Fibroblast of skin of abdomen (primary cell): ENCODE data around the gene NBL1.

Experiments used
- DNase-seq: peaks from one replicate; pipeline ENCODE4 v3.0.0-alpha.2; 2013

Gene NBL1

DNA sequence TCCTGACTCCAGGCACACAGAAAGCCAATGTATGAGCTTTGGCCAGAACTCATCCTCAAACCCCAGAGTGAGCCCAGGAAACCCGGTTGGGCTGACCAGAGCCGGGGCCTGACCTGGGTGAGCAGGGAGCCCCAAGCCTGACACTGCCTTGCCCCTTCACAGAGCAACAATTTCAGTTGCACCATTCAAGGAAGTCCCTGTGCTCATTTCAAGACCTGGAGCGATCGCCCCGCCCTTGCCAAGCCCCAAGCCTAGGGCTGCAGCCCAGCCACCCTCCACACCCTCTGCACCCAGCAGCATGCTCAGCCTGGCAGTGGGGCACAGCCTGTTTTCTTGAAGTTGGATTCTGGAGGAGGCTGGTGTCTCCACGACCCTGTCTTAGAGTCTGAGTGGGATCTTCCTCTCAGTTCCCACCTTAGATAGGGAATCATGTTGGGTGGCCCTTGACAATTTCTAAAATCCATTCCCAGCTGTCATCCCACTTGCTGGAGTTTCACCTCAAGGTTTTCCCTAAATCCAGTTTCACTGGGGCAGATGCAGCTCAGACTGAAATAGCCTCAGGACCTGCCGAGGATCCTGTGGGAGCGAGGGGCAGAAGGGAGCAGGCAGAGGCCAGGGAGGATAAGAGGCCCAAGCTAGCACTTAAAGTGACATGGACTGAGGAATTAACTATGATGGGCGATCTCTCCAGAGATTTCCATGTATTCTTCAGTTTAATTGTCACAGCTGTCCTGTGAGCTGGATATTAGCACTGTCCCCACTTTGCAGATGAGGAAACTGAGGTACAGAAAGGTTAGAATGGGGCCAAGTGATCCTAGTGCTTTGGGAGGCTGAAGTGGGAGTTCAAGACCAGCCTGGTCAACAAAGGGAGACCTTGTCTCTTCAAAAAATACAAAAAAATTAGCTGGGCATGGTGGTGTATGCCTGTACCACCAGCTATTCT lies 2.5 kb downstream of the NBL1 start:
- DNase-seq, result no peak

DNA sequence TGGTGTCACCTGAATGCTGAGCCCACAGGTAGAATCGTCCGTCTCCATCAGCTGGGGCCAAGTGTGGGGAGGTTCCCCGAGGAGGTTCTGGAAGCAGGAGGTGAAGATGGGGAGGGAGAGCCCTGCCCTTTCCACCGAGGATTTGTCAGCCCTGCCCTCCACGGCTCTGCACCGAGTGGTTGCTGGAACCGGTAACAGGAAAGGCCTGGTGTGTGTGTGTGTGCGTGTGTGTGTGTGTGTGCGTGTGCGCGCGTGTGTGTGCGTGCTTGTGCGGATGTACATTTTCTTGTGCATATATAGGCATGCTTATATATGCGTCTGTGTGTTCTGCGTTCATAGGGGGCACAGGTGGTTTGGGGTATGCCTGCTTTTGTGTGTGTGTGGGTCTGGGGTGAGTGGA lies 3.5 kb downstream of the NBL1 start:
- DNase-seq, result no peak

DNA sequence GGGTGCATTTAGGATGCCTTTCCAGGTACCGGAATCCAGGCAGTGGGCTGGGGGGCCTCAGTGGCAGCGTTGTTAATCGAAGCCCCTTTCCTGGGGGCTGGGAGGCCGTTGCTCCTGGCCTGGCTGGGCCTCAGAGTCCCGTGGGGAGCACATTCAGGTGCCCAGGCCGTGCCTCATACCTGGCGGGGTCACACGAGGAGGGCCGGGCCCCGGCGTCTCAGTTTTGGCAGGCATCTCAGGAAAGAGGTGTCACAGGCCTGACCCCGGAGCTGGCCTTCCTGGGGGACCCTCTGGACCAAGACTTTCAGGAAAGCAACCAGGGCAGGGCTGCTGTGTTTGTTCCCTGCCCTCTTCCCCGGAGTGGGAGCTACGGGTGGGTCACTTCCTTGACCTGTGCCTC lies 4.1 kb downstream of the NBL1 start:
- no peak for DNase-seq

DNA sequence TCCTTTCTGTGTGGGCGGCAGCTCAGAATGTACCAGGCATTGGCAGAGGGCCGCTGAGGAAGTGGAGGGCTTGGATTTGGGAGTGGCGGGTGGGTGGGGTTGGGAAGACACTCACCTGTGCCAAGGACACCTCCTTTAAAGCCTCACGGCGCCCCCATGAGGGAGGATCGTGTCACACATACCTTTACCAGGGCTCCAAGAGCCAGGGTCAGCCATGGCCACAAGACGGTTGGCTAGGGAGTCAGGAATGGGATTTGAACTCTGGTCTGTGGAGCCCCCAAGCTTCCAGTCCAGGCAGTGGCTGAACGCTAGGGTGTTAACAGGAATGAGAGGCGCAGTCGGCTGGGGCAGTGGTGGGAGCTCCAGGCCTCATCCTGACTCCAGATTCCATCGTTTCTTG lies 4.6 kb downstream of the NBL1 start:
- peak; percentile 26 for DNase-seq

DNA sequence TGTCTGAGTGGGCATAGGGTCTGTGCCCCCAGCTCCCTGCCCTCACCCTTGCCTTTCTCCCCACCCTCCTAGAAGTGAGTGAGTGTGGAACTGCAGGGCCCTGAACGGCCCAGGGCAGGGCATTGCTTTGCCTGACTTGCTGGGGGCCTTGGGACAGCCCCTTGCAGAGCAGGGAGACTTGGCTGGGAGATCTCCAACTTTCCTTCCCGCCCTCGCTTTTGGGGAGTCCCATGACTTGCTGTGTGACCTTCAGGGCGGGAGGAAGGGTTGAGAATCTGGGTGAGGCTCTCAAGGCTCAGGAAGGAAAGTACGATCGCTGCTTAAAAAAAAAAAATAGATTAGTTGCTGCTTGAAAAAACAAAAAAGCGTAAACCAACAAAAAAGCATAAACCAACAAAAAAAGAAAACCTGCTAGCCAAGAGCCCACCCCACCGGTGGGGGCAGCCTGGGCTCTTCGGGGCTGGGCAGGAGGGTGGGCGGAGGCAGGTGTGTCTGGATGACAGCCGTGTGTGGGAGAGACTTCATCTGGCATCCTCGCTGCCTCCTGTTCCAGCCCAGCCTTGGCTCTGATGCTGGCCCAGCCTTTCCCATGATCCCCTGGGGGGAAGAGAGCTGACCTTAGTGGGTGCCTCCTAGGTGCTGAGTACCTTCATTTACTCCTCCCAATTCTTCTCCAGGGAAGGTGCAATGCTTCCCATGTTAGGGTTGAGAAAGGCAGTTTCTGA lies 6.5 kb downstream of the NBL1 start:
- DNase-seq, result no peak

DNA sequence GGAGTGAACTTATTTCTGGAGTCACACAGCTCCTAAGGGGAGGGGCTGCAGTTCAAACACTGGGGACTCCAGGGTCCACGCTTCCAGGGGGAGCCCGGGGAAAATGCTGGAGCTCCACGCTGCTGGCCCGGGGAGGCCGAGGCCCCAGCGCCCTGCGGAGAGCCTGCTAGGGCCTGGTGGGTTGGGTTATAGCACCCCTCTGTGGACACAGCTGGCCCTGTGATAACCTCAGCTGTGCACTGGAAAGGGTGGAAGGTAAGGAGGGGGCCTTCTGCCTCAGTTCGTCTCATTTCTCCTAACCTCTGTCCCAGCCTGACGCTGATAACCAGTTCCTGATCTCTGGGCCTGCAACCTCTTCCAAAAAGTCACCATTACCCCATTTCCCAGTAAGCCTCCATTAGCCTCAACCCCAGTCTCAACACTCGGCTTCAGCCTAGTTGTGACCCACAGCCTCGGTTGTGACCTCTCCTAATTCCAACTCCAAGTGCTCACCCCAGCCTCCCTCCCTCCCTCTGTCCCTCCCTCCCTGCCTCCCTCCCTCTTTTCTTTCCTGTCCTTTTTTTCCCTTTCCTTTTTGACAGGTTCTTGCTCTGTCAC lies 7.1 kb downstream of the NBL1 start:
- peak; percentile 44 for DNase-seq

DNA sequence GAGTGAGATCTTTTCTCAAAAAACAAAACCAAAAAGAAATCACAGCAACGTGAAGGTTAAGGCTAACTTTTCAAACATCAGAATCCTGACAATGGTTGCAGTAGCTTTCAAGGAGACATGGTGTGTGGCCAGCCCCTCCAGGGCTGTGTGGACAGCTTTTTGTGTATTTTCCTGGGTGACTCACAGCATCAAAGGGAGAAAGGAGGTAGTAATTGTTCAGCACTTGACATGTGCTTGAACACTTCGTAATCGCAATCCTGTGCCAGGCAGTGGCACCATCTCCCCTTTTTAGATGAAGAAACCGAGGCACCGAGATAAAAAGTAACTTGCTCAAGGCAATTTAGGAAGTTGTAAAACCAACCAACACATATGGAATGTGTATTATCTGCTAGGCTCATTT lies 10.3 kb downstream of the NBL1 start:
- DNase-seq, result no peak

DNA sequence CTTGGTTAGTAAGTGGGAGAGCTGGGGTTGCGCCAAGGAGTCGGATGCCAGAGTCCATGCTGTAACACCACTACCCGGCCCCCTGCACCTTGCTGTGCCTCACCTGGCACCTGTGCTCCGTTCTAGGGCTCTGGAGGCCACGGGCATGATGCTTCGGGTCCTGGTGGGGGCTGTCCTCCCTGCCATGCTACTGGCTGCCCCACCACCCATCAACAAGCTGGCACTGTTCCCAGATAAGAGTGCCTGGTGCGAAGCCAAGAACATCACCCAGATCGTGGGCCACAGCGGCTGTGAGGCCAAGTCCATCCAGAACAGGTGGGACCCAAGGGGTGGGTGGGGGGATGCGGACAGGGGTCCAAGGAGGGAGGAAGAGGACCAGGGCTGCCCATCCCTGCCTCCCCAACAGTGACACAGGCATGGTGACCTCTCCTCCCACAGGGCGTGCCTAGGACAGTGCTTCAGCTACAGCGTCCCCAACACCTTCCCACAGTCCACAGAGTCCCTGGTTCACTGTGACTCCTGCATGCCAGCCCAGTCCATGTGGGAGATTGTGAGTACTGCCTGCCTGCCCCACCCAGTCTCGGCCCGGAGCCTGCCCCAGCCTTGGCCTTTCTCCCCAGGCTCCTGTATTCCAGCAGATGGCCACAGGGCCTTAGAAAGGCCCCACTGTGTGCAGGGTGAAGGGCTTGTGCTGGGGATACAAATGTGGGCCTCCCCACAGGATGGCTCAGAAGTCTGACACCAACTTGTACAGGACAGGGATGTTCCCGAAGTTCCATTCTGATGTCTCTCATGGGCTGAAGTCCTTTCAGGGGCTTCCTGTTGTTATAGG lies 11.0 kb downstream of the NBL1 start:
- no peak for DNase-seq

DNA sequence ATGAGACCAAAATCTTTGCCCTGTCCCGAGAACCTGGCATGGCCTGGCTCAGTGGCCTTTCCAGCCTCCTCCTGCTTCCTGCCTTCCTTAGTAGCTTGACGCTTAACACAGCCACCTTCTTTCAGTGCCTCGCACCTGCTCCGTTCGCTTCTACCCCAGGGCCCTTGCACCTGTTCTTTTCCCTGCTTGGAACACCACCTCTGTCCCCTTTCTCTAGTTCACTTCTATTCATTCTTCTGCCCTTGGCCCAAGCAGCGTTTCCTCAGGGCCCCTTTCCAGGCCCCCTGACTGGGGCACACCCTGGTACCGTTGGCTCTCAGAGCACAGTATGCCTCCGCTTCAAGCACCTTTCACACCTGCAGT lies 11.6 kb downstream of the NBL1 start:
- DNase-seq, result no peak

DNA sequence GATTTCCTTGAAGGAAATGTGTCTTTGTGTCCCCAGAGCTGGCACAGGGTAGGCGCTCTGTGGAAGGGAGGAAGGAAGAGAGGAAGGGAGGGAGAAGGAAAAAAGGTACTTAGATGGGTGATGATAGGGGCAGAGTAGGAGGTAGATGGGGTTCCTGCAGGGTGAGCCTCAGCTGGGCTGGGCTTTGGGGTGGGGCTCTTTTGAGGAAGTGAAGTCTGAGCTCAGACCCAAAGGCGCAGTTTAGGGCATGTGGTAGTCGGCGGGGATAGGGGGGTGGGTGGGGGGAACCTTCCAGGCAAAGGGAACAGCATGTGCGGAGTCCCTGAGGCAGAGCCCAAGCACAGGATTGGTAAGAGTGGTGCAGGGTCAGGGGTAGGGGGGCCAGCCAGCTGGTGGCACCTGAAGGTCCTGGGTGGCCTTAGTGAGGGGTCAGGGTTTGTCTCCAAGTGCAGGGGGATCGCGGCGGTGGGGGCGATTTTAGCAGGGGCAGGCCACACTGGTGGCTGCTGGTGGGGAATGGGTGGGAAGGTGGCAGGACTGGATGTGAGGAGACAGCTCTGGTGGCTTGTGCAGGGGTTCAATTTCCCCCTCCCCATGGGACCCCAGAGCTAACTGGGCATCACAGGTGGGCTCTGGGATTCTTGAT lies 12.1 kb downstream of the NBL1 start:
- DNase-seq, result no peak

DNA sequence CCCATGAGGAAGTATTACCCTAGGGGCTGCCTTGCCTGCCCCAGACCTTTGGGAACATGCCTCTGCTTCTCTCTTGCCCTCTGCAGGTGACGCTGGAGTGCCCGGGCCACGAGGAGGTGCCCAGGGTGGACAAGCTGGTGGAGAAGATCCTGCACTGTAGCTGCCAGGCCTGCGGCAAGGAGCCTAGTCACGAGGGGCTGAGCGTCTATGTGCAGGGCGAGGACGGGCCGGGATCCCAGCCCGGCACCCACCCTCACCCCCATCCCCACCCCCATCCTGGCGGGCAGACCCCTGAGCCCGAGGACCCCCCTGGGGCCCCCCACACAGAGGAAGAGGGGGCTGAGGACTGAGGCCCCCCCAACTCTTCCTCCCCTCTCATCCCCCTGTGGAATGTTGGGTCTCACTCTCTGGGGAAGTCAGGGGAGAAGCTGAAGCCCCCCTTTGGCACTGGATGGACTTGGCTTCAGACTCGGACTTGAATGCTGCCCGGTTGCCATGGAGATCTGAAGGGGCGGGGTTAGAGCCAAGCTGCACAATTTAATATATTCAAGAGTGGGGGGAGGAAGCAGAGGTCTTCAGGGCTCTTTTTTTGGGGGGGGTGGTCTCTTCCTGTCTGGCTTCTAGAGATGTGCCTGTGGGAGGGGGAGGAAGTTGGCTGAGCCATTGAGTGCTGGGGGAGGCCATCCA lies 12.8 kb downstream of the NBL1 start:
- DNase-seq, result no peak

DNA sequence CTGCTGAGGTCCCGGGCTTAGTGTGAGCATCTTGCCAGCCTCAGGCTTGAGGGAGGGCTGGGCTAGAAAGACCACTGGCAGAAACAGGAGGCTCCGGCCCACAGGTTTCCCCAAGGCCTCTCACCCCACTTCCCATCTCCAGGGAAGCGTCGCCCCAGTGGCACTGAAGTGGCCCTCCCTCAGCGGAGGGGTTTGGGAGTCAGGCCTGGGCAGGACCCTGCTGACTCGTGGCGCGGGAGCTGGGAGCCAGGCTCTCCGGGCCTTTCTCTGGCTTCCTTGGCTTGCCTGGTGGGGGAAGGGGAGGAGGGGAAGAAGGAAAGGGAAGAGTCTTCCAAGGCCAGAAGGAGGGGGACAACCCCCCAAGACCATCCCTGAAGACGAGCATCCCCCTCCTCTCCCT lies 13.4 kb downstream of the NBL1 start:
- no peak for DNase-seq

DNA sequence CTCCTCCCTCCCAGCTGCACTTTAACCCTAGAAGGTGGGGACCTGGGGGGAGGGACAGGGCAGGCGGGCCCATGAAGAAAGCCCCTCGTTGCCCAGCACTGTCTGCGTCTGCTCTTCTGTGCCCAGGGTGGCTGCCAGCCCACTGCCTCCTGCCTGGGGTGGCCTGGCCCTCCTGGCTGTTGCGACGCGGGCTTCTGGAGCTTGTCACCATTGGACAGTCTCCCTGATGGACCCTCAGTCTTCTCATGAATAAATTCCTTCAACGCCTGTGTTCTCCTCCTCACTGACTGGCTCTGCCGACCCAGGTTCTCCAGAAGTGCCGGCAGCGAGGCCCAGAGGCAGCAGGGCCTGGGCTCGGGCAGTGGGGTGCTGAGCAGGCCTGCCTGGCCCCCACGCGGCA lies 14.1 kb downstream of the NBL1 start:
- DNase-seq, result no peak

DNA sequence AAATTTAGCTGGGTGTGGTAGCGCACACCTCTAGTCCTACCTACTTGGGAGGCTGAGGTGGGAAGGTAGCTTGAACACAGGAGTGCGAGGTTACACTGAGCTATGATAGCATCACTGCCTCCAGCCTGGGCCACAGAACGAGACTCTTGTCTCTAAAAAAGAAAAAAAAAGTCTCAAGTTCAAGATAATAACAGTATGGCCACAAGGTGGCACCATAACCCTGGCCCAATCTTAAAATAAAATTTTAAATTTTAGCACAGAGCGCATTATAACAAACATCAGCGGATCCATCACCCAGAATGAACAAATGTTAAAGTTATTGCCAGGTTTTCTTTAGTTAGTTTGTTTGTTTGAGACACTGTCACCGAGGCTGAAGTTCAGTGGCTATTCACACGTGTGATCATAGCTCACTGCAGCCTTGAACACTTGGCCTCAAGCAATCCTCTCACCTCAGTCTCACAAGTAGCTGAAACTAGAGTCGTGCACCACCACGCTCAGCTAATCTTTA lies 17.7 kb downstream of the NBL1 start:
- DNase-seq, result peak; percentile 34

DNA sequence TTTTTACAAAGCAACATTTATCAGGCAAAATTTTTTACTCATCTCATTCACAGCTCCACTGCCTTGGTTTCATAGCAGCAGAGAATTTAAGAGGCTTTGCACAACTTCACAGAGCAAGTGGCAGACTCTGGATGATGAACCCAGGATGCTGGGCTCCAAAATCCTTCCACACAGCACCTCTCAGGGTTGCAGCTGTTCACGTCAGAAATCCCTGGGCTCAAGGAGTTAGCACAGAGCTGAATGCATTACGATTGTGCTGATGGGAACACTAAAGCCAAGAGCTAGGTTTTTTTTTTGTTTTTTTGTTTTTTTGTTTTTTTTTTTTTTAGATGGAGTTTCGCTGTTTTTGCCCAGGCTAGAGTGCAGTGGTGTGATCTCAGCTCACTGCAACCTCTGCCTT lies 18.2 kb downstream of the NBL1 start:
- DNase-seq, result no peak

DNA sequence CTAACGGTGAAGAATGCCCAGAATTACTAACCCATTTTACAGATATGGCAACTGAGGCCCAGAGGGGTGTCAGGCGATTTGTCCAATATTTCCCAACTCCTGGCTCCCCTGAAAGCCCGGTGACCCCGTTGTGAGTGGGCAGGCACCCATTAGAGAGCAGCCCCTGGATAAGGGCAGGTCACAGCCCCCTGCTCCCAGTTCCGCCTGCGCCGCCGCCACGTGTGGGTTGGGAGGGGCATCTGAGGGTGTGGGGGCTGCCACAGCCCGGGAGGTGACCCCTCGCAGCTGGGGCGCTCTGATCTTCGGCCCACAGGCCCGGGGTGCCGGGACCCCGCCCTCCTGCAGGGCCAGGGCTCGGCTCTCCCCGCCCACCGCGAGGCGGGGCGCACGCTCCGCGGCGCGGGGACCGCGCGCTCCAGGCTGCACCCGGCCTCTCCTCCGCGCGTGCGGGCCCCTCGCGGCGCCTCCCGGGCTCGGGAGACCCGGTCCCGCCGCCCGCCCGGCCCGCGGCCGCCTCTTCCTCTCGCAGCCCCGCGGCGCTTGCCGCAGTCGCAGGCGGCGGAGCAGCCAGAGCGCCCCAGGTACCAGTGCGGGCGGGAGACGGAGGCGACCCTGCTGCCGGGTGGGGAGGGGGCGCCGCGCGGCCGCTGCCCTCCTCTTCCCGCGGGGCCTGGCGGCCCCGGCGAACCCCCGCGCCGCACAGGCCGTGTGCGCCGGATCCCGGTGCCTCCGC lies 20.5 kb downstream of the NBL1 start, which contains the start of gene HTR6:
TSS of gene HTR6 (plus strand) at position 423 of the 733 bp plus-strand sequence. CDS start 879 bp downstream, outside the sequence.
- no peak for DNase-seq

DNA sequence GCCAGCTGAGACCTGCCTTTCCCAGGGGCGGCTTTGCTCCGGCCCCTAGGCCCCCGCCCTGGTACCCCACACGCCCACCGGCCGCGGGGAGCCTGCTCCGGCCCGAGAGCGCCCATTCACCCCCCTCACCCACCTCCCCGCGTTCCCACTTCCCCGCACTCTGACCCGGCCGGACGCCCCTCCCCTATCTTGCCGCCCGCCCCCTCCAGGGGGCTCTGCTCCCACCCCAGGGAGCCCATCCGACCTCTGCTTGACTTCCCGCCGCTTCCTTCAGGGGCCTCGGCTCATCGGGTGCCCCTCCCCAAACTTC lies 21.0 kb downstream of the NBL1 start:
- no peak for DNase-seq

DNA sequence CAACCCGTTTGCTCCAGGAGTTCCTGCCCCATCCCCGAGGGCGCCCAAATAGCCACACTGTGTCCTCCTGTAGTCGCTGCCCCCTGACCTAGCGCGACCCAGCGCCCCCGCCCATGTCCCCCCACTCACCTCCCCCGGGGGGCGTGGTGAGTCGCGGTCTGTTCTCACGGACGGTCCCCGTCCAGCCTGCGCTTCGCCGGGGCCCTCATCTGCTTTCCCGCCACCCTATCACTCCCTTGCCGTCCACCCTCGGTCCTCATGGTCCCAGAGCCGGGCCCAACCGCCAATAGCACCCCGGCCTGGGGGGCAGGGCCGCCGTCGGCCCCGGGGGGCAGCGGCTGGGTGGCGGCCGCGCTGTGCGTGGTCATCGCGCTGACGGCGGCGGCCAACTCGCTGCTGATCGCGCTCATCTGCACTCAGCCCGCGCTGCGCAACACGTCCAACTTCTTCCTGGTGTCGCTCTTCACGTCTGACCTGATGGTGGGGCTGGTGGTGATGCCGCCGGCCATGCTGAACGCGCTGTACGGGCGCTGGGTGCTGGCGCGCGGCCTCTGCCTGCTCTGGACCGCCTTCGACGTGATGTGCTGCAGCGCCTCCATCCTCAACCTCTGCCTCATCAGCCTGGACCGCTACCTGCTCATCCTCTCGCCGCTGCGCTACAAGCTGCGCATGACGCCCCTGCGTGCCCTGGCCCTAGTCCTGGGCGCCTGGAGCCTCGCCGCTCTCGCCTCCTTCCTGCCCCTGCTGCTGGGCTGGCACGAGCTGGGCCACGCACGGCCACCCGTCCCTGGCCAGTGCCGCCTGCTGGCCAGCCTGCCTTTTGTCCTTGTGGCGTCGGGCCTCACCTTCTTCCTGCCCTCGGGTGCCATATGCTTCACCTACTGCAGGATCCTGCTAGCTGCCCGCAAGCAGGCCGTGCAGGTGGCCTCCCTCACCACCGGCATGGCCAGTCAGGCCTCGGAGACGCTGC lies 21.7 kb downstream of the NBL1 start:
- DNase-seq, result no peak

DNA sequence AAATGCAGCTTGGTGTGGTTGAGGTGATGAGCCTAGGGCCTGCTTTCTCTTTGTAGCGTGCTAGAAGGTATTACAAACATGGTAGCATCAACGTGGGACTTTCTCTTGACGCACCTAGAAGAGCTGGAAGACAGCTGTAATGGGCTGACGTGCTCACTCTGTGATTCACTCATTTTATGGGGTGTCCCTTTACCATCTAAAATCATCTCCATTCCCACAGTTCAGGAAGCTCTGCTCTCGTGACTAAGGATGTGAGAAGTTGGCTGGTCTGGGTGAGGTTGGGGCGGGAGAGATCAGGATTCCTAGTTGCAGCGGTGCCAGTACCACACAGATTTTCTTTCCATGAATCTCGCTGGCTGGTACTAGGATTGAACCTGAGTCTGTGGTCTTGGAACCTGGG lies 24.8 kb downstream of the NBL1 start:
- no peak for DNase-seq
